ENCODE measurements around the gene USP49. TPM values are rescaled to one million over a fixed set of nuclear protein-coding genes. Genes with fewer than 3 reads are reported as not detected.

Gene USP49
- total RNA-seq, 1 experiment from 2014 or later: 6.9 TPM

DNA sequence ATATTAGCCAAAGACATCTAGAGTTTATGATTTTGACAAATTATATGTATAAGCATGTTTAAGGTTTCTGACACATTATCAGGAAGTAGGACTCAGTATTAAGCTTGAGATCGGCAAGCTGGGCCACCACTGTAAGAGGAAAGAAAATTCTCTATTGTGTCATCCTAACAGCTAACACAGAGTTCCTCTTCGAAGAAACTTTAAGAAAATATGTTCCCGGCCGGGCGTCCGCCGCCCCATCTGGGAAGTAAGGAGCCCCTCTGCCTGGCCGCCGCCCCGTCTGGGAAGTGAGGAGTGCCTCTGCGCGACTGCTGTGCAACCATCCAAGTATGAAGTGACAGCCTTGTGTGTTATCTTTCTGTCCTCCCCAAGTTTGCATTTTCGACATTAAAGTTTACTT lies 23.0 kb downstream of the USP49 start (continued):
- TF ChIP-seq EGR1 (IDR thresholded peaks at IDR 0.05; ENCODE audit: low read depth): no peak
- TF ChIP-seq TCF7L2 (IDR thresholded peaks at IDR 0.05; ENCODE audit: borderline replicate concordance, extremely low read depth, insufficient read depth, insufficient read length): no peak

DNA sequence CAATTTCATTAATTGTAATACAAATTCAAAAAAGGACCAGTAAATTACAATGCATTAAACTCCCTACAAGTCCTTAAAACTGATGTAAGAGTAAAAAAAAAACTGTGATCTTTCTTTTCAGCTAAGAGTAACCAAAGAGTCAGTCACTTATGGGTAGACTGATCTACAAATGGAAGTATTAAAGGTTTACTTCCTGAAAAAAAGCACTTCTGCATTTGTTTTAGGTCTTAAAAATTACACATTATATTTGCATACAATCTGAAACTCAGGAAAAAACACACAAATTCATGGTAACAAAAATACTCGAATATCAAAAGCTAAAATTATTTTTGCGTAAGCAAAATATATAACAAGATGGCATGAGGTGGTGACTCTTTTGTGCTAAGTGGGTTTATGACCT lies 23.5 kb downstream of the USP49 start:
- no peak for DNase-seq (ENCODE audit: low read depth, low spot score)
- H3K9me2 ChIP-seq (ENCODE audit: insufficient read depth): no peaks in the 10 kb centered on the region
- no peak overlapping the region for H2AFZ ChIP-seq (ENCODE audit: low read depth, low read length, poor library complexity, severe bottlenecking)
- no peak overlapping the region for H3K27ac ChIP-seq (ENCODE audit: low read depth, low read length)
- H3K36me3 ChIP-seq (ENCODE audit: control insufficient read depth in 1 of 2, insufficient read depth in 2 of 2, low read length in 2 of 2): no peaks in the 10 kb centered on the region
- BruUV-seq (replicated peaks): no TSS peak
- ChIA-PET RAD21 (ENCODE audit: low non-redundant PET in 1 of 2, low total read pairs in 2 of 2, uncharacterized antibody in 2 of 2, unreplicated experiment in 2 of 2) (no interaction called here), POLR2A (no interaction called here), CTCF (interaction anchor here (1.2 kb wide), 1 partner anchor 49 kb away, joined by 3 read pairs; the partner anchor contains the start of genes BYSL and MED20)
- no peaks in the 10 kb centered on the region for H4K20me1 ChIP-seq (ENCODE audit: insufficient read depth)
- ATAC-seq: no peak
- no peak overlapping the region for H3K9ac ChIP-seq (ENCODE audit: low read length)
- TF ChIP-seq CEBPB (IDR thresholded peaks at IDR 0.05; ENCODE audit: low read depth): no peak
- TF ChIP-seq, protein P1, sequence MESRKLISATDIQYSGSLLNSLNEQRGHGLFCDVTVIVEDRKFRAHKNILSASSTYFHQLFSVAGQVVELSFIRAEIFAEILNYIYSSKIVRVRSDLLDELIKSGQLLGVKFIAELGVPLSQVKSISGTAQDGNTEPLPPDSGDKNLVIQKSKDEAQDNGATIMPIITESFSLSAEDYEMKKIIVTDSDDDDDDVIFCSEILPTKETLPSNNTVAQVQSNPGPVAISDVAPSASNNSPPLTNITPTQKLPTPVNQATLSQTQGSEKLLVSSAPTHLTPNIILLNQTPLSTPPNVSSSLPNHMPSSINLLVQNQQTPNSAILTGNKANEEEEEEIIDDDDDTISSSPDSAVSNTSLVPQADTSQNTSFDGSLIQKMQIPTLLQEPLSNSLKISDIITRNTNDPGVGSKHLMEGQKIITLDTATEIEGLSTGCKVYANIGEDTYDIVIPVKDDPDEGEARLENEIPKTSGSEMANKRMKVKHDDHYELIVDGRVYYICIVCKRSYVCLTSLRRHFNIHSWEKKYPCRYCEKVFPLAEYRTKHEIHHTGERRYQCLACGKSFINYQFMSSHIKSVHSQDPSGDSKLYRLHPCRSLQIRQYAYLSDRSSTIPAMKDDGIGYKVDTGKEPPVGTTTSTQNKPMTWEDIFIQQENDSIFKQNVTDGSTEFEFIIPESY (IDR thresholded peaks at IDR 0.05; ENCODE audit: extremely low read depth, insufficient replicate concordance, low read length): no peak
- TF ChIP-seq RAD21 (IDR thresholded peaks at IDR 0.05; ENCODE audit: low read depth): no peak
- no peak for TF ChIP-seq ZFX (IDR thresholded peaks at IDR 0.05)
- no peak for TF ChIP-seq POLR2AphosphoS5 (IDR thresholded peaks at IDR 0.05; ENCODE audit: low read depth, low read length)
- no peak for TF ChIP-seq SP1 (IDR thresholded peaks at IDR 0.05; ENCODE audit: low read depth)
- no peak for TF ChIP-seq CBX3 (IDR thresholded peaks at IDR 0.05; ENCODE audit: low read depth)
- H3K9me3 ChIP-seq (ENCODE audit: control insufficient read depth in 1 of 2, insufficient read depth in 1 of 2, low read depth in 1 of 2, low read length in 2 of 2): no peaks in the 10 kb centered on the region
- no peak overlapping the region for H3K4me2 ChIP-seq (ENCODE audit: low read length)
- no peaks in the 10 kb centered on the region for H3K27me3 ChIP-seq (ENCODE audit: insufficient read depth, low read length)
- no peak overlapping the region for H3K4me3 ChIP-seq (replicated peaks in 1 of 2; ENCODE audit: low read depth in 1 of 2, low read length in 2 of 2)
- H3K4me1 ChIP-seq (ENCODE audit: control insufficient read depth in 1 of 2, insufficient read depth in 2 of 2, low read length in 2 of 2): no peaks in the 10 kb centered on the region
- no peaks in the 10 kb centered on the region for H3K79me2 ChIP-seq (ENCODE audit: insufficient read depth, low read length)
- intact Hi-C loops (cut with micrococcal nuclease): no loop called here

Data from HCT116 (cell line).